Measurements from ENCODE around the gene COX20.

GRCh38 chr1:244844155-244845121 is 9.0 kb downstream of the COX20 start:
- no peak for TF ChIP-seq CTCF (IDR thresholded peaks at IDR 0.05)
- no peak for TF ChIP-seq SIN3A (IDR thresholded peaks at IDR 0.05; ENCODE audit: borderline replicate concordance, insufficient read depth, low read depth, low read length)
- TF ChIP-seq, protein P1, sequence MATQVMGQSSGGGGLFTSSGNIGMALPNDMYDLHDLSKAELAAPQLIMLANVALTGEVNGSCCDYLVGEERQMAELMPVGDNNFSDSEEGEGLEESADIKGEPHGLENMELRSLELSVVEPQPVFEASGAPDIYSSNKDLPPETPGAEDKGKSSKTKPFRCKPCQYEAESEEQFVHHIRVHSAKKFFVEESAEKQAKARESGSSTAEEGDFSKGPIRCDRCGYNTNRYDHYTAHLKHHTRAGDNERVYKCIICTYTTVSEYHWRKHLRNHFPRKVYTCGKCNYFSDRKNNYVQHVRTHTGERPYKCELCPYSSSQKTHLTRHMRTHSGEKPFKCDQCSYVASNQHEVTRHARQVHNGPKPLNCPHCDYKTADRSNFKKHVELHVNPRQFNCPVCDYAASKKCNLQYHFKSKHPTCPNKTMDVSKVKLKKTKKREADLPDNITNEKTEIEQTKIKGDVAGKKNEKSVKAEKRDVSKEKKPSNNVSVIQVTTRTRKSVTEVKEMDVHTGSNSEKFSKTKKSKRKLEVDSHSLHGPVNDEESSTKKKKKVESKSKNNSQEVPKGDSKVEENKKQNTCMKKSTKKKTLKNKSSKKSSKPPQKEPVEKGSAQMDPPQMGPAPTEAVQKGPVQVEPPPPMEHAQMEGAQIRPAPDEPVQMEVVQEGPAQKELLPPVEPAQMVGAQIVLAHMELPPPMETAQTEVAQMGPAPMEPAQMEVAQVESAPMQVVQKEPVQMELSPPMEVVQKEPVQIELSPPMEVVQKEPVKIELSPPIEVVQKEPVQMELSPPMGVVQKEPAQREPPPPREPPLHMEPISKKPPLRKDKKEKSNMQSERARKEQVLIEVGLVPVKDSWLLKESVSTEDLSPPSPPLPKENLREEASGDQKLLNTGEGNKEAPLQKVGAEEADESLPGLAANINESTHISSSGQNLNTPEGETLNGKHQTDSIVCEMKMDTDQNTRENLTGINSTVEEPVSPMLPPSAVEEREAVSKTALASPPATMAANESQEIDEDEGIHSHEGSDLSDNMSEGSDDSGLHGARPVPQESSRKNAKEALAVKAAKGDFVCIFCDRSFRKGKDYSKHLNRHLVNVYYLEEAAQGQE (IDR thresholded peaks at IDR 0.05; ENCODE audit: insufficient read depth in 1 of 2, low read depth in 2 of 2, low read length in 1 of 2) = no peak
- TF ChIP-seq TCF7L2 (IDR thresholded peaks at IDR 0.05; ENCODE audit: low read depth, low read length) = no peak
- no peak; the same call in none of the 2 replicates for TF ChIP-seq POLR2AphosphoS5 (IDR thresholded peaks at IDR 0.05; ENCODE audit: low read depth, low read length)

Measured in Panc1 (cell line).